Adrenal gland (tissue), 12 donors: ENCODE measurements around the gene ZMIZ2. TPM values are rescaled to one million over a fixed set of nuclear protein-coding genes. Genes with fewer than 3 reads are reported as not detected.

Source experiments
- DNase-seq, 7 donors: peaks; one replicate each; pipeline ENCODE4 v3.0.0-alpha.2; 2019 to 2020
- H3K27ac ChIP-seq, 5 donors: fragments of 200-600 bp; sonication (generic) in 4 of 5; 1 replicate in 3 of 5; 2 replicates in 2 of 5; pipeline versions ENCODE4 v1.5.1 to v1.8.0; 2016 to 2020; ENCODE audit warnings: mild to moderate bottlenecking in 1 of 5
- H3K27me3 ChIP-seq: fragments of 200-600 bp; 2 replicates; pipeline ENCODE4 v1.8.0; 2021
- H3K36me3 ChIP-seq, 2 donors: fragments of 200-600 bp; replicated peaks in 1 of 2; 1 replicate in 1 of 2; 2 replicates in 1 of 2; pipeline versions ENCODE4 v1.5.1 to v1.8.0; 2018 to 2022
- H3K4me1 ChIP-seq, 2 donors: fragments of 200-600 bp; replicated peaks in 1 of 2; 1 replicate in 1 of 2; 2 replicates in 1 of 2; pipeline versions ENCODE4 v1.5.1 to v1.8.0; 2018 to 2021
- H3K4me3 ChIP-seq, 4 donors: fragments of 200-600 bp; sonication (generic) in 3 of 4; one replicate each; pipeline ENCODE4 v1.5.1; 2016 to 2018
- H3K9me3 ChIP-seq, 3 donors: fragments of 200-600 bp; sonication (generic) in 1 of 3; replicated peaks in 1 of 3; 1 replicate in 2 of 3; 2 replicates in 1 of 3; pipeline versions ENCODE4 v1.5.1 to v1.8.0; 2016 to 2021
- CTCF ChIP-seq, 6 experiments: fragments of 450-650 bp in 4 of 6; fragments of 200-600 bp in 2 of 6; sonication (generic) in 1 of 6; IDR thresholded peaks; 1 replicate in 5 of 6; 2 replicates in 1 of 6; pipeline versions ENCODE4 v1.5.1 to v1.8.0; 2016 to 2021; ENCODE audit warnings: antibody characterized with exemption in 6 of 6, mild to moderate bottlenecking in 2 of 6, moderate library complexity in 1 of 6
- POLR2A ChIP-seq, 2 donors: fragments of 450-650 bp; IDR thresholded peaks; one replicate each; pipeline ENCODE4 v1.6.1; 2017; ENCODE audit warnings: antibody characterized with exemption in 2 of 2, mild to moderate bottlenecking in 2 of 2, moderate library complexity in 1 of 2
- WGBS, 4 donors: extraction: QIAGEN DNeasy Blood & Tissue Kit in 2 of 4; methylation state at CpG; one replicate each; pipeline versions ENCODE4 v1.1.5 to v1.1.7; 2013 to 2017; 5-methylcytosine and 5-hydroxymethylcytosine counted together
- intact Hi-C, 2 donors: fragments of 100-400 bp; cut with DNase I; formaldehyde crosslinking; loops; one replicate each; pipeline versions ENCODE4 v1.14.1 to v1.15.0; 2022 to 2023
- polyA plus RNA-seq, 3 donors: library from polyadenylated mRNA; stranded (reverse); fragments of 200-250 nt in 2 of 3; fragments of 350-450 nt in 1 of 3; fragmentation: Illumina TruSeq in 1 of 3; extraction: RNeasy Lipid Tissue Mini Kit (QIAGEN cat#74804) in 1 of 3; gene quantifications; one replicate each; pipeline ENCODE4 v1.2.3, GENCODE V29; 2013 to 2014
- total RNA-seq, 9 donors: library from RNA; depleted of rRNA in 4 of 9; stranded (reverse); fragments of >200 nt in 4 of 9; fragments of 120-200 nt in 1 of 9; fragmentation: NEBNext Ultra II Directional in 1 of 9; extraction: Animal tissue kit (Norgen Biotek cat#: 25700) in 1 of 9; gene quantifications; one replicate each; pipeline versions ENCODE4 v1.1.0 to v1.2.4, GENCODE V29; 2013 to 2023
- donor health status: healthy with polysubstance abuse.
- donor health status: Bipolar disorder and iron deficiency.
- donor health status: DM: yes; HTN: yes; CAD: no.
- donor health status: DM: no; HTN: no; CAD: no.
- donor health status: DM: no; HTN: no; CAD: no.
- donor health status: DM: yes; HTN: yes; CAD: no.

The ZMIZ2 gene
- total and polyA plus RNA-seq, 12 donors = 7.9 to 280 (median 53.7) TPM

DNA sequence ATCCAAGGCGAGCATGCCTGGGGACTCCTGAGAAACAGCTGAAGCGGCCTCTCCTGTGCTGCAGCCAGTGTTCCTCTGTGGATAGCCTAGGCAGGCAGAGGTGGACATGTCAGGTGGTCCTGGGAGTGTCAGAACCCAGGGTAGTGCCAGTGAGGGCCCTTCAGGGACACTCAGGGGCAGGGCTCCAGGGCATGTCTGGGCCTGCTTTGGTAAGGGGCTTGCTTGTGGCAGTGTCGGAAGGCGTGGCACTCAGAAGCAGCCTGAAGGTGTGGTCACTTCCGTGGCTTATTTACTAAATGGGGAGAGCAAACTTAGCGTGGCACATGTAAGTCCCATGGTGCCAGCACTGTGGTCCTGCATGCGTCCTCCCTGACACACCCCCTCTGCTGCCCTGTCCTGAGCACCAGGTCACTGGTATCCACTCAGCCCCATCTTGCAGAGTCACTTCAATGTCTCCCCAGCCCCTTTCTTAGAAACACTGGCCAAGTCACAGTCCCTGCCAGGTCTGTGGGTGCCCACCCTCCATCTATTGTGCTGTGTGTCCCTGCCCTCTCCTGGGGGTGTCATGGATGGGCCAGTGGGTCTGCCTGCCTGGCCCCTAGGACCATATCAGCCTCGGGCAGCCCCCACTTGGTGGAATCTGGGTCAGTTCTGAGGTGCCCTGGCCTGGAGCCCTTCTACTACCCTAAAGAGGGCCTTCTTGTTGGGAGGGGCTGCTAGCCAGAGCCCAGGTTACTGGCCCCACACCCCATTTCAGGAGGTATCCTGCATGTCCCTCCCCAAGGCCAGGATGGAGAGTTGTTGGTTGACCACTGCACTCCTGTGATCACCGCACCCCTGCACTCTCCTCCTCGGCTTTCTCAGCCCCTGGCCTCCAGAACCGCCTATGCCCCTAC lies 6.4 kb downstream of the ZMIZ2 start:
- no peak overlapping the region for H3K4me3 ChIP-seq
- no peak for DNase-seq
- 91 to 98% (median 92%) methylated on average over 8 to 11 of the region's 11 CpGs for WGBS, 4 donors
- peaks cover 8 to 27% of the 10 kb centered on the region in 2 donors for H3K4me1 ChIP-seq
- H3K9me3 ChIP-seq = no peaks in the 10 kb centered on the region
- intact Hi-C loops = no loop called here
- no peak for TF ChIP-seq POLR2A (IDR thresholded peaks at IDR 0.05)
- TF ChIP-seq CTCF (IDR thresholded peaks at IDR 0.05) = no peak
- no peaks in the 10 kb centered on the region for H3K27me3 ChIP-seq
- peak overlapping the region in 1 of 5 donors; percentile 18 for H3K27ac ChIP-seq
- peaks cover 0 to 32% of the 10 kb centered on the region in 2 donors for H3K36me3 ChIP-seq

GRCh38 chr7:44755698-44756627 lies 7.3 kb downstream of the ZMIZ2 start:
- Histone ChIP-seq H3K4me3 (no peak overlapping the region), H3K36me3 (peaks cover 0 to 41% of the 10 kb centered on the region in 2 donors), H3K27me3 (no peaks in the 10 kb centered on the region), H3K27ac (peak overlapping the region in 2 of 5 donors; percentile 18 to 38), H3K9me3 (no peaks in the 10 kb centered on the region), H3K4me1 (peaks cover 0 to 18% of the 10 kb centered on the region in 2 donors)
- 71 to 87% (median 77%) methylated on average over 11 to 17 of the region's 17 CpGs for WGBS, 4 donors
- no peak for DNase-seq
- TF ChIP-seq POLR2A (IDR thresholded peaks at IDR 0.05) = no peak
- no peak for TF ChIP-seq CTCF (IDR thresholded peaks at IDR 0.05)
- intact Hi-C loops = no loop called here

DNA sequence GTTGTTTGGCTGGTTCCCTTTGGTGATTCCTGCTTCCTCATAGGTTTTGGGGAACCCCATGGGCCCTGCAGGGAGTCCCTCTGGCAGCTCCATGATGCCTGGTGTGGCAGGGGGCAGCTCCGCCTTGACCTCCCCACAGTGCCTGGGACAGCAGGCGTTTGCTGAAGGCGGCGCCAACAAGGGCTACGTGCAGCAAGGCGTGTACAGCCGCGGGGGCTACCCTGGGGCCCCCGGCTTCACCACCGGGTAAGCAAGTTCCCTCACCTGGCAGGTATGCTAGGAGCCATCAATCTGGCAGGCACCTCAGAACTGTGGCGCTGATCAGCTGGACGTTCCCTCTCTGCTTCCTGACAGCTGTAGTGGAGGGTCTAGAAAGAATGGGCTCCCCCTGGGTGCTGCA lies 8.3 kb downstream of the ZMIZ2 start:
- H3K4me3 ChIP-seq = no peak overlapping the region
- H3K9me3 ChIP-seq = no peaks in the 10 kb centered on the region
- TF ChIP-seq CTCF (IDR thresholded peaks at IDR 0.05) (no peak), POLR2A (IDR thresholded peaks at IDR 0.05) (no peak)
- H3K27me3 ChIP-seq = no peaks in the 10 kb centered on the region
- H3K4me1 ChIP-seq = peaks cover 0 to 13% of the 10 kb centered on the region in 2 donors
- intact Hi-C loops = no loop called here
- no peak for DNase-seq
- H3K27ac ChIP-seq = no peak overlapping the region
- WGBS, 4 donors = 86 to 93% (median 90%) methylated on average over 2 to 12 of the region's 12 CpGs; no CpG with 5 or more reads in 1 of the 4 donors
- peaks cover 0 to 50% of the 10 kb centered on the region in 2 donors for H3K36me3 ChIP-seq

- Histone ChIP-seq H3K27ac (no peak overlapping the region), H3K9me3 (no peaks in the 10 kb centered on the region), H3K4me3 (no peak overlapping the region), H3K4me1 (peaks cover 0 to 13% of the 10 kb centered on the region in 2 donors), H3K27me3 (no peaks in the 10 kb centered on the region), H3K36me3 (peaks cover 0 to 54% of the 10 kb centered on the region in 2 donors)
- intact Hi-C loops = no loop called here
- DNase-seq = no peak
- 76 to 84% (median 82%) methylated on average over 10 of the region's 10 CpGs for WGBS, 4 donors
- TF ChIP-seq CTCF (IDR thresholded peaks at IDR 0.05) = no peak
- TF ChIP-seq POLR2A (IDR thresholded peaks at IDR 0.05) = no peak
Observed at GRCh38 chr7:44757311-44757710, 8.7 kb downstream of the ZMIZ2 start.
